ENCODE results near the gene CHEK2.
"Not testable (repeated sequence)": the region's sequence is repeated elsewhere in the genome, so short reads cannot be mapped to it uniquely, and the experiment has no call there.

CHEK2 gene

DNA sequence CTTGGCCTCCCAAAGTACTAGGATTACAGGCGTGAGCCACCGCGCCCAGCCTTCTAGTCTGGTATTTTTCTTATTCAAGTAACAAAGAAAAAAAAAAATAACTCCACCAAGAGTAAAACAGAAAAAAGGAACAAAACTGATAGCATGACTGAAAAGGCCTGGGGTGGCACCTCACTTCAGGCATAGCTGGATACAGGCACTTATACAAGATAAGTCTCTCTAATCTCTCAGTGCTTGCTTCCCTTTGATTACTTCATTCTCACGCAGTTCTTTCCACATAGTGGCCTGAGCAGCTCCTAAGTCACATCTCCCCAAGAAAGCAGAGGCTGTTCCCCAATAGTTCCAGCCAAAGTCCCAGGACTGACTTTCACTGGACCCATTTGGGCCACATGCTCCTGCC is 58.7 kb downstream of the CHEK2 start:
- not testable (repeated sequence) for DNase-seq

DNA sequence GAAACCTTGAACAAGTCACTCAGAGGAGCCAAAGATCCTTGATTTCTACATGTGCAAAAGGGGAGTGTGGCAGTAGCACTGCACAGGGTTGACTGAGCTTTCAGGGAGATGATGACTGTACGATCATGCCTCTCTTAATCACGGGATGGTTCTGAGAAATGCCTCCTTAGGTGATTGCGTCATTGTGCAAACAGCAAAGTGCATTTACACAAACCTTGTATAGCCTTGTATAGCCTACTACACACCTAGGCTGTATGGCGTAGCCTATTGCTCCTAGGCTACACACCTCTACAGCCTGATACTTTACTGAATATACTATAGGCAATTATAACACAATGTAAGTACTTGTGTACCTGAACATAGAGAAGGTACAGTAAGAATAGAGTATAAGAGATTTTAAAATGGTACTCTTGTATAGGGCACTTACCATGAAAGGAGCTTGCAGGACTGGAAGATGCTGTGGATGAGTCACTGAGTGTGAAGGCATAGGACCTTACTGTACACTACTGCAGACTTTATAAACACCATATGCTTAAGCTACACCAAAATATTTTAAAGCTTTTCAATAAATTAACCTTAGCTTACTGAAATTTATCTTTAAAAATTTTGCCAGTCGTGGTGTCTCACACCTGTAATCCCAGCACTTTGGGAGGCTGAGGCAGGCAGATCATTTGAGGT is 60.7 kb downstream of the CHEK2 start:
- DNase-seq, result peak; percentile 33

DNA sequence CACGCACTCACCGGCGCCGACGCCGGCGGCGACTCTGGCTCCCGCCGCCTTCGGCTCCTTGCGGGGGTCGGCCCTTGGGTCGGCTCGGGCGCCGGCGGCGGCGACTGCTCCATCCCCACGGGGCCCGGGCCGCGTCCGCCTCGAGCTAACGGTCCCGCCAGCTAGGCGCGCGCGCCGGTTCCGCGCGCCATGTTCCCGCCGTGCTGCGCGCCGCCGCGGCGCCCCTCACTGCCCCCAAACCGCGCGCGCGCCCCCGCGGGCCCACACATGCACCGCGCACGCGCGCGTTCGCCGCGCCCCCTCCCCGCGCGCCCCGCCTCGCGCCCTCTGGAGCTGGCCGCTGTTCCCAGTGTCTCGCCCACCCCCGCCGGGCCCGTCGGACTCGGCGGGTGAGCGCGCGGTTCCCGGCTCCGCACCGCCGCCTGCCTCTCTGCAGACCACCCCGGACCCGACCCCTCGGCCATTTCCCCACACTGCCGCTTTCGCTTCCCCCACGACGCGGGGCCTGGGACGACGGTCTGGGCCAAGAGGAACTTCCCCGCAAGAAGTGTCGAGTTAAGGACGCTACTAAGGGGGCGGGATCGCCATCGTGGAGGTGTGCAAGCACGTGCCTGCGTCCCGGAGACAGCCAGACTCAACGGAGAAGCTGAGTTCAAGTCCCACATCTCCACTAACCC is 61.9 kb downstream of the CHEK2 start, which contains the start of gene TTC28:
Gene TTC28, minus strand, starts transcription at position 230 of the 677 bp plus-strand sequence. Its CDS starts 117 bp downstream, at position 113.
- DNase-seq, result peak; percentile 88

DNA sequence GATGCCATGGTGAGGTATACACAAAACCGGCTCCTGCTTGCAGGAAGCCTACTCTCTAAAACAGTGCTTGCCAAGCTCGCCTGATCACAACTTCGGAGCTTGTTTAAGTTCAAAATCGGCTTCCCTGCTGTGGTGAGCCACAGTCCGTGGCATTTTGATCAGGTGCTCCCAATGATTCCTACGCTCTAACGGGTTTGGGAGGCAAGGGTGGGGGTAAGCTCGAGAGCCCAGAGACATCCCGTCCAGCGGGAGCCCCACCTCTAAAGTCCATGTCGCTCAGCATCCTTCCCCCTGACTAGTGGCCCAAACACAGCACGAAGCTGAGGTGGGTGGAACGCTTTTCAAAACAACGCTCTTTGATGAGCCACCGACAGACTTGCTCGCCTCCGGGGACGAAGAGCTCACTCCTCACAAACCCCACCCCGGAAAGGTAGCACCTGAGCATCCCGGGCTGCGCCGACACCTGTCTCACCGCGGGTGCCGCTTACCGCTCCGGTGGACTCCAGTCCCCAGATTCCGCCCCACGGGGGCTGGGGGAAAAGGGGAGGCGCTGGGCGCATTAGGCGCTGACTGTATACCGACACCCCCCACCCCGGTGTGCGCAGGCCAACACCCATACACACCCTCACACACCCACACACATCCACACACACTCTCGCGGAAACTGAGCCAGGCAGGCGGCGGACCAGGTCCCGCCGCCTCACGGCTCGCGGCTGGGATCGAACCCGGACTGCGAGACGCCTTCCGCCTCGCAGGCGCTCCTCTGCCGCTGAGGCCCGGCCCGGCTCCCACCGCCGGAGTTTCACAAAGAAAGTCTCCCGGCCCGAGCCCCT is 62.6 kb downstream of the CHEK2 start:
- DNase-seq, result not testable (repeated sequence)

DNA sequence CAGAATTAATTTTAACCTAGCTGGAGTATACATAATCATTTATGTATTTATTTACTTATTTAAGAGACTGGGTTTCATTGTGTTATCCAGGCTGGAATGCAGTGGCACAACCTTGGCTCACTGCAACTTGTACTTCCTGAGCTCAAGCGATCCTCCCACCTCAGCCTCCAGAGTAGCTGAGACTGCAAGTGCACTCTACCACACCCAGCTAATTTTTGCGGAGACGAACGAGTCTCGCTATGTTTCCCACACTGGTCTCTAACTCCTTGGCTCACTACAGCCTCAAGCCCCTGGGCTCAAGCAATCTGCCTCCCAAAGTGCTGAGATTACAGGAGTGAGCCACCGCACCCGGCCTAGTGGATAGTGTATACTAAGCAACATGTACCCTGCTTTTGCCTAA is 63.5 kb downstream of the CHEK2 start:
- DNase-seq, result not testable (repeated sequence)

DNA sequence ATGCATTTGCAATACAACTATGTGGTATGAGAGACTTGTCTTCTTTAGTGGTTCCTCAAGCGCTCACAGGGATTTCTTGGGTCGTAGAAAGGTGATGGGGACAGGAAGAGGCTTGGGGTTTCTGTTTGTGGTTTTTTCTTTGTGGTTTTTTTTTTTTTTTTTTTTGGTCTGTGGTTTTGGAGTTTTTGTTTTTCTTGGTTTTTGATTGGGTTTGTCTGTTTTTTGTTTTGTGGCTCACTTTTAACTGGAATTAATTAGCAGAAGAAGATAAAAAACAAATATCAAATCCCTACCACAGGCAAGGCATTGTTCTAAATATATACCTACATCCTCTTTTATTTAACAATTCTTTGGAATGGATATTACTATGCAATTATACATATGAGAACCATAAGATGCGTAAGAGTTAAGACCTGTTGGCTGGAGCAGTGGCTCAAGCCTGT is 67.5 kb downstream of the CHEK2 start:
- DNase-seq, result peak; percentile 65

DNA sequence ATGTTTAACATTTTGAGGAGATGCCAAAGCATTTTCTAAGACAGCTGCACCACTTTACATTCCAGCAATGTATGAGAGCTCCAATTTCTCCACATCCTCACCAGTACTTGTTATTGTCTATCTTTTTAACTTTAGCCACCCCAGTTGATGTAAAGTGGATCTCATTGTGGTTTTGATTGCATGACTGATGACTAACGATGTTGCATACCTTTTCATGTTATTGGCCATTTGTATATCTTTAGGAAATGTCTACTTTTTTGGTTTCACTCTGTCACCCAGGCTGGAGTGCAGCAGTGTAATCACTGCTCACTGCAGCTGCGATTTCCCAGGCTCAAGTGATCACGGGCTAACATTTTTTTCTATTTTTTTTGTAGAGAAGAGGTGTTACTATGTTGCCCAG is 70.9 kb downstream of the CHEK2 start:
- no peak for DNase-seq

DNA sequence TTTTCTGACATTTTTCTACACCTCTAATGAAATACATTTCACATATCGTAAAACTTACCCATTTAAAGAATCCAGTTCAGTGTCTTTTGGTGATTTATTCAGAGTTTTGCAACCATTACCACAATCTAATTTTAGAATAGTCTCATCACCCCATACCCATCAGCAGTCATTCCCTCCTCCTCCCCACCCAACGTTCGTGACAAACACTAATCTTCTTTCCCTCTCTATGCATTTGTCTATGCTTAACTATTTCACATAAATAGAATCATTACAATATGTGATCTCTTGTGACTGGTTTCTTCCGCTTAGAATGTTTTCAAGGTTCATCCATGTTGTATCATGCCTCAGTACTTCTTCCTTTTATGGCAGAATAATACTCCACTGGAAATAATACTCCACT is 71.5 kb downstream of the CHEK2 start:
- DNase-seq, result peak; percentile 64

DNA sequence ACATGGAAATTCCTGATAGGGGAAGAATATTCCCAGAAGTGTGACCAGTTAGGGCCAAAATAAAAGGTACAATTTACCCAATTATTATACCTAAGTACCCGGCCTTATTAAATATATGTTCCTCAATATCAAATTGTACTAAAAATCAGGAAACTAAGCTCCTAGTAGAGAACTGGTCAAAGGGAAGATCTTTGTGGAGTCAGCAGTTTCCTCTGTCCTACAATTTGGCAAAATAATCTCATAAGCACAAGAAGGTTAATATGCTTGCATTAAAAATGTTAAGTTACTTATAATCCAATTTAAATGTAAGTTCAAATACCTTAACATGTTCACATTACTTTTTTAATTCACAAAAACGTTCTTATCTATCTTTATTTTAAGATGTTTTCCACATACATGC is 72.2 kb downstream of the CHEK2 start:
- no peak for DNase-seq

DNA sequence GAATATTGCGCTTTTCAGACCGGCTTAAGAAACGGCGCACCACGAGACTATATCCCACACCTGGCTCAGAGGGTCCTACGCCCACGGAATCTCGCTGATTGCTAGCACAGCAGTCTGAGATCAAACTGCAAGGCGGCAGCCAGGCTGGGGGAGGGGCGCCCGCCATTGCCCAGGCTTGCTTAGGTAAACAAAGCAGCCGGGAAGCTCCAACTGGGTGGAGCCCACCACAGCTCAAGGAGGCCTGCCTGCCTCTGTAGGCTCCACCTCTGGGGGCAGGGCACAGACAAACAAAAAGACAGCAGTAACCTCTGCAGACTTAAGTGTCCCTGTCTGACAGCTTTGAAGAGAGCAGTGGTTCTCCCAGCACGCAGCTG is 78.1 kb downstream of the CHEK2 start:
- DNase-seq, result not testable (repeated sequence)

DNA sequence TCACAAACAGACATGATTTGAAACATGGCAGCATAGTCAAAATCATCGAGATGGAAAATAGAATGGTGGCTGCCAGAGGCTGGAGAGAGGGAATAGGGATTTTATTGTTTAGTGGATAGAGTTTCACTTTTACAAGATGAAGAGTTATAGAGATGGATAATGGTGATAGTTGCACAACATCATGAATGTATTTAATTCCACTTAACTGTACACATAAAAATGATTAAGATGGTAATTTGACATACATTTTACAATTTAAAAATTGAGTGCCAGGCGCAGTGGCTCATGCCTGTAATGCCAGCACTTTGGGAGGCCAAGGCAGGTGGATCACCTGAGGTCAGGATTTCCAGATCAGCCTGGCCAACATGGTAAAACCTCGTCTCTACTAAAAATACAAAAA is 83.2 kb downstream of the CHEK2 start:
- no peak for DNase-seq

DNA sequence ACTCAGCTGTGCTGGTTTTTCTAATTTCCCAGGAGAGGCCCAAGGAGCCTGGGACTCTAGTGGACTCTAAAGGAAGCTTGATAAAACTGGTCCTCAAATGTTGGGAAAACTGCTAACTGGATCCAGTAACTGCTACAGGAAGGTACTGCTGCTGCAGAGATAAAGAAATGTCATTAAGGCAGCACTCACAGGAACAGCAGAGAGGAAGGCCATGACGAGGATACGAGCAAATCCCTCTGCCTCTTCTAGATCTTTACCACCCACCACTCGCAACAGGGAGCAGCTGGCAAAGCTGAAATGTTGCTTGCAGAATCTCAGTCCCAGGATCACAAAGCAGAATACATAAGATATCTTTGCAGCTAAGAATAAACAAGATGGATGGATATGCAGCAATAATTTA is 85.4 kb downstream of the CHEK2 start:
- no peak for DNase-seq

DNA sequence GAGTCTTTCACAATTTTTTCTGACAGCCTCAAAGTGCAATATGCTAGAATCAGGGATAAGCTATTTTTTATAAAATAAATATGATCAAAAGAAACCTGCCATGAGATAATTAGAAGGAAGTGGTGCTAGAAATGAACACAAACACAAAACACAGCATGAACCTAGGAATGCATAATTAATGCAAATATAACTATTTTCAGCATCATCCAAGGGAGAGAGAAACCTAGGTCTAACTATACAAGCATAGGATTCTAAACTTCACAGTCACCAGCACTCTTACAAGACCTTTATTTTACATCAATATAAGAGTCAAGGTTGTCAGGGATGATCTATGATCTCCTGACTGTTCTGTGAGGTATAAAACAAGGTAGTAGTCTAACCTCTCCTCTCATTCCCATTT is 91.2 kb downstream of the CHEK2 start:
- DNase-seq, result no peak

DNA sequence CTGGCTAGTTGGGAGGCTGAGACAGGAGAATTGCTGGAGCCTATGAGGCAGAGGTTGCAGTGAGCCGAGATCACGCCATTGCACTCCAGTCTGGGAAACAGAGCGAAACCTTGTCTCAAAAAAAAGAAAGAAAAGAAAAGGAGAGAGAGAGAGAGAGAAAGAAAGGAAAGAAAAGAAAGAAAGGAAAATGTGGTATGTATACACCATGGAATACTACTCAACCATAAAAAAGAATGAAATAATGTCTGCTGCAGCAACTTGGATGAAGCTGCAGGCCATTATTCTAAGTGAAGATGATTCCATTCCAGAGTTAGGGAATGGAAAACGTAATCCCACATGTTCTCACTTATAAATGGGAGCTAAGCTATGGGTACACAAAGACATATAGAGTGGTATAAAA is 92.8 kb downstream of the CHEK2 start:
- no peak for DNase-seq

DNA sequence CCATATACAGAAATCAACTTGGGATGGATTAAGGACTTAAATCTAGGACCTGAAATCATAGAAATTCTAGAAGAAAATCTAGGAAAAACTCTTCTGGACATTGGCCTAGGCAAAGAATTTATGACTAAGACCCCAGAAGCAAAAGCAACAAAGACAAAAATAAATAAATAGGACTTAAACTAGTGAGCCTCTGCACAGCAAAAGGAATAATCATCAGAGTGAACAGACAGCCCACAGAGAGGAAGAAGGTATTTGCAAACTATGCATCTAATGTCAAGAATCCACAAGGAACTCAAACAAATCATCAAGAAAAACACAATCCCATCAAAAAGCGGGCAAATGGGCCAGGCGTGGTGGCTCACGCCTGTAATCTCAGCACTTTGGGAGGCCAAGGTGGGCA is 94.4 kb downstream of the CHEK2 start:
- DNase-seq, result no peak

DNA sequence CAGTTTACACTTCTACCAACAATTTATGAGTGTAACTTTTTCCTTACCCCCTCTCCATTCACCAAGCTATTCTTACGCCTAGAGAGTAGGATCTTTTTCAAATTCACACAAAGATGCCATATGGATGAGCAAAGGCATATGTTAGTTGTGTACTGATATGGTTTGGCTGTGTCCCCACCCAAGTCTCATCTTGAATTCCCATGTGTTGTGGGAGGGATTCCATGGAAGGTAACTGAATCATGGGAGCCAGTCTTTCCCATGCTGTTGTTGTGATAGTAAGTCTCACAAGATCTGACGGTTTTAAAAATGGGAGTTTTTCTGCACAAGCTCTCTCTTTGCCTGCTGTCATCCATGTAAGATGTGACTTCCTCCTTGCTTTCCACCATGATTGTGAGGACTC is 102.3 kb downstream of the CHEK2 start:
- DNase-seq, result no peak
